ENCODE measurements around the gene TMEM74B. TPM values are rescaled to one million over a fixed set of nuclear protein-coding genes. Genes with fewer than 3 reads are reported as not detected.
"Not testable (repeated sequence)": the region's sequence is repeated elsewhere in the genome, so short reads cannot be mapped to it uniquely, and the experiment has no call there.

TMEM74B gene
- total RNA-seq: 1 to 10 TPM; 2.2 to 3.4 TPM
- long read RNA-seq: 0 reads

- DNase-seq (peak in 1 of 2 donors; percentile 11), ATAC-seq (peak; percentile 42)
- intact Hi-C loops (cut with DNase I, micrococcal nuclease): no loop called here
Measured at GRCh38 chr20:1184638-1185315, at the start of gene TMEM74B. Gene TMEM74B (minus strand): TSS chr20:1184981. CDS start chr20:1183801, 1,180 bp downstream.

- DNase-seq (no peak), ATAC-seq (no peak)
- intact Hi-C loops (cut with DNase I, micrococcal nuclease): no loop called here
Measured at GRCh38 chr20:1232286-1233111, 47.7 kb upstream of the TMEM74B start.

- intact Hi-C loops (cut with DNase I, micrococcal nuclease): no loop called here
- DNase-seq (no peak), ATAC-seq (no peak)
Measured at GRCh38 chr20:1229541-1229940, 44.8 kb upstream of the TMEM74B start.

GRCh38 chr20:1225783-1226654, 41.2 kb upstream of the TMEM74B start, which contains the start of gene RAD21L1:
Gene RAD21L1 (plus strand): TSS chr20:1226044. CDS start chr20:1228454, 2,410 bp downstream.
- ATAC-seq (peak; percentile 91), DNase-seq (peak; percentile 70 to 85)
- intact Hi-C loops (cut with DNase I, micrococcal nuclease): no loop called here

- no peak for ATAC-seq
- intact Hi-C loops (cut with DNase I, micrococcal nuclease): no loop called here
Measured at GRCh38 chr20:1225263-1225782, 40.5 kb upstream of the TMEM74B start.

GRCh38 chr20:1224205-1224890, 39.6 kb upstream of the TMEM74B start:
- ATAC-seq: no peak
- no peak for DNase-seq
- intact Hi-C loops (cut with DNase I, micrococcal nuclease): no loop called here

More at GRCh38 chr20:1225263-1225782, 40.5 kb upstream of the TMEM74B start:
- DNase-seq: peak in 1 of 2 donors; percentile 74

- intact Hi-C loops (cut with DNase I, micrococcal nuclease); ATAC-seq: not testable (repeated sequence)
Measured at GRCh38 chr20:1222750-1223149, 38.0 kb upstream of the TMEM74B start.

GRCh38 chr20:1216527-1217427, 32.0 kb upstream of the TMEM74B start:
- DNase-seq; ATAC-seq; intact Hi-C loops (cut with DNase I, micrococcal nuclease): not testable (repeated sequence)

More at GRCh38 chr20:1222750-1223149, 38.0 kb upstream of the TMEM74B start:
- not testable (repeated sequence) for DNase-seq

GRCh38 chr20:1215386-1216170, 30.8 kb upstream of the TMEM74B start:
- DNase-seq (no peak), ATAC-seq (no peak)
- intact Hi-C loops (cut with DNase I, micrococcal nuclease): no loop called here

GRCh38 chr20:1214838-1215261, 30.1 kb upstream of the TMEM74B start:
- DNase-seq (no peak), ATAC-seq (no peak)
- intact Hi-C loops (cut with DNase I, micrococcal nuclease): loop anchor here in 1 of 2 donors (5.0 kb wide), 1 partner anchor 398 kb away; no protein-coding TSS in a partner anchor

- DNase-seq (peak; percentile 60 to 76), ATAC-seq (peak; percentile 98)
- intact Hi-C loops (cut with DNase I, micrococcal nuclease): loop anchor here in 1 of 2 donors (5.0 kb wide), 1 partner anchor 396 kb away; no protein-coding TSS in a partner anchor
Measured at GRCh38 chr20:1212607-1213396, 28.0 kb upstream of the TMEM74B start.

GRCh38 chr20:1212023-1212422, 27.2 kb upstream of the TMEM74B start:
- DNase-seq (no peak), ATAC-seq (no peak)
- intact Hi-C loops (cut with DNase I, micrococcal nuclease): loop anchor here in 1 of 2 donors (5.0 kb wide), 1 partner anchor 395 kb away; no protein-coding TSS in a partner anchor

- no peak for DNase-seq
- intact Hi-C loops (cut with DNase I, micrococcal nuclease): loop anchor here in 1 of 2 donors (5.0 kb wide), 1 partner anchor 393 kb away; no protein-coding TSS in a partner anchor
Measured at GRCh38 chr20:1210501-1210900, 25.7 kb upstream of the TMEM74B start.

GRCh38 chr20:1209447-1210387, 24.9 kb upstream of the TMEM74B start:
- DNase-seq (no peak), ATAC-seq (no peak)
- intact Hi-C loops (cut with DNase I, micrococcal nuclease): loop anchor here in 1 of 2 donors (5.0 to 10.0 kb wide), 2 partner anchors 105 to 392 kb away; no protein-coding TSS in a partner anchor

More at GRCh38 chr20:1210501-1210900, 25.7 kb upstream of the TMEM74B start:
- ATAC-seq: no peak
